GM23248 (cell line): ENCODE data around the gene CNTN1.

Source experiments
- EZH2 ChIP-seq: fragments of 200-600 bp; sonication (generic); IDR thresholded peaks from 2 replicates; pipeline ENCODE4 v1.6.1; 2018; ENCODE audit warnings: antibody characterized with exemption, mild to moderate bottlenecking; ENCODE audit not compliant: insufficient read depth, poor library complexity, severe bottlenecking
- EZH2phosphoT487 ChIP-seq: fragments of 200-600 bp; sonication (generic); IDR thresholded peaks from 2 replicates; pipeline ENCODE4 v1.6.1; 2018; ENCODE audit warnings: antibody characterized with exemption, moderate library complexity, mild to moderate bottlenecking, low read depth; ENCODE audit not compliant: insufficient read depth

DNA sequence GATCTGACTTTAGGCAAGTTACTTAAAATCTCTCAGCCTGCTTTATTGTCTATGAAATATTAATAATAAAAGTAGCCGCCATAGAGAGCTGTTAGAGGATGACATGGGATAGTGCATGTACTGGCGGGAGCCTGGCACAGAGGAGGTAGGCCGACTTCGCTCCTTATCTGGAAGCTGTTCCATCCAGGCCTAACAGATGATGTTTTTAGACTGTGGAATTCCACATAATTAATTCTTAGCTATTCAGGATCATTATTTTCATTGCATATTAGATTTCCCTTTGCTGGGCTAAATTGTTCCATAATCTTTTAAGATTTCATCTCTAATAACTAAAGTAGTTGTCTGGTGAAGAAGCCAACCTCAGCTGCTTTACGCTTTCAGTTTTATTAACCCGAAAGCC is 30.8 kb downstream of the CNTN1 start:
- TF ChIP-seq EZH2phosphoT487: no peak
- TF ChIP-seq EZH2: no peak
